Activated CD4-positive, alpha-beta T cell treated with anti-CD3 and anti-CD28 coated beads, Interleukin-2, amount 50 U/mL, for 4 hours (primary cell): Measurements from ENCODE around the gene CACNA2D4.

Experiments
- DNase-seq, 2 experiments: peaks; one replicate each; pipeline ENCODE4 v3.0.0-alpha.2; 2020

CACNA2D4 gene

GRCh38 chr12:1917172-1918070 lies 1.0 kb downstream of the CACNA2D4 start:
- no peak for DNase-seq

- no peak for DNase-seq
These were observed 1.9 kb downstream of the CACNA2D4 start for GRCh38 chr12:1916371-1917171.

- DNase-seq: no peak
These were observed 3.1 kb downstream of the CACNA2D4 start for GRCh38 chr12:1915082-1915968.

GRCh38 chr12:1914114-1914911 lies 4.1 kb downstream of the CACNA2D4 start:
- no peak for DNase-seq

GRCh38 chr12:1913377-1914113 lies 4.9 kb downstream of the CACNA2D4 start:
- DNase-seq: no peak

GRCh38 chr12:1912580-1913376 lies 5.7 kb downstream of the CACNA2D4 start:
- no peak for DNase-seq

GRCh38 chr12:1911598-1912575 lies 6.6 kb downstream of the CACNA2D4 start:
- no peak for DNase-seq

- no peak for DNase-seq
These were observed 8.0 kb downstream of the CACNA2D4 start for GRCh38 chr12:1910468-1910867.

- no peak for DNase-seq
These were observed 9.7 kb downstream of the CACNA2D4 start for GRCh38 chr12:1908758-1909157.

GRCh38 chr12:1907652-1908611 lies 10.5 kb downstream of the CACNA2D4 start:
- peak; percentile 16 to 25 for DNase-seq

GRCh38 chr12:1906579-1906978 lies 11.9 kb downstream of the CACNA2D4 start:
- DNase-seq: no peak

GRCh38 chr12:1904875-1905274 lies 13.6 kb downstream of the CACNA2D4 start:
- no peak for DNase-seq

- DNase-seq: no peak
These were observed 21.5 kb downstream of the CACNA2D4 start for GRCh38 chr12:1896964-1897363.

- DNase-seq: no peak
These were observed 27.6 kb downstream of the CACNA2D4 start for GRCh38 chr12:1890810-1891209.

GRCh38 chr12:1890119-1890703 lies 28.2 kb downstream of the CACNA2D4 start:
- no peak for DNase-seq

GRCh38 chr12:1888923-1889322 lies 29.5 kb downstream of the CACNA2D4 start:
- DNase-seq: no peak

- no peak for DNase-seq
These were observed 31.9 kb downstream of the CACNA2D4 start for GRCh38 chr12:1886396-1887008.
